Activated CD4-positive, alpha-beta T cell treated with anti-CD3 and anti-CD28 coated beads for 36 hours (primary cell): ENCODE results near the gene ZNF283. TPM values are rescaled to one million over a fixed set of nuclear protein-coding genes. Genes with fewer than 3 reads are reported as not detected.

Experiments
- ATAC-seq: fragments of 200-7000 bp; cut with Tn5 transposase; one replicate; pipeline ENCODE4 v1.10.0; 2021; ENCODE audit warnings: mild to moderate bottlenecking, moderate library complexity
- CTCF ChIA-PET: fragments of 350-600 bp; sonication (Branson Sonifier 250); formaldehyde crosslinking; loops from one replicate; lab custom pipeline; 2021; ENCODE audit warnings: antibody characterized with exemption; lab: Charles Lee
- POLR2A ChIA-PET: fragments of 350-600 bp; sonication (Branson Sonifier 250); formaldehyde crosslinking; loops from one replicate; lab custom pipeline; 2021; ENCODE audit warnings: antibody characterized with exemption, inconsistent platforms; lab: Charles Lee
- DNase-seq: peaks from one replicate; pipeline ENCODE4 v3.0.0-alpha.2; 2020
- H3K27ac Mint-ChIP-seq: one replicate; pipeline ENCODE4 v1.8.0; 2021; ENCODE audit warnings: mixed read lengths
- H3K27me3 Mint-ChIP-seq: one replicate; pipeline ENCODE4 v1.8.0; 2021; ENCODE audit warnings: mixed read lengths
- H3K36me3 Mint-ChIP-seq: one replicate; pipeline ENCODE4 v1.8.0; 2021; ENCODE audit warnings: low read depth, mixed read lengths
- H3K4me1 Mint-ChIP-seq: one replicate; pipeline ENCODE4 v1.8.0; 2021; ENCODE audit warnings: mixed read lengths
- H3K4me3 Mint-ChIP-seq: one replicate; pipeline ENCODE4 v1.8.0; 2021; ENCODE audit warnings: mild to moderate bottlenecking, moderate library complexity, mixed read lengths
- H3K9me3 Mint-ChIP-seq: one replicate; pipeline ENCODE4 v1.8.0; 2021; ENCODE audit warnings: low read depth, mixed read lengths
- intact Hi-C, 2 experiments: fragments of 100-400 bp; cut with DNase I in 1 of 2; cut with micrococcal nuclease in 1 of 2; formaldehyde crosslinking; loops; one replicate each; pipeline versions ENCODE4 v1.14.2 to v1.15.1; 2022 to 2024; cut with DNase I, micrococcal nuclease
- total RNA-seq, 2 experiments: library from RNA; stranded (reverse); gene quantifications; one replicate each; pipeline ENCODE4 v1.2.3, GENCODE V29; 2021

The ZNF283 gene
- total RNA-seq, 2 experiments from 2014 or later, result 5.4 to 6.8 TPM

DNA sequence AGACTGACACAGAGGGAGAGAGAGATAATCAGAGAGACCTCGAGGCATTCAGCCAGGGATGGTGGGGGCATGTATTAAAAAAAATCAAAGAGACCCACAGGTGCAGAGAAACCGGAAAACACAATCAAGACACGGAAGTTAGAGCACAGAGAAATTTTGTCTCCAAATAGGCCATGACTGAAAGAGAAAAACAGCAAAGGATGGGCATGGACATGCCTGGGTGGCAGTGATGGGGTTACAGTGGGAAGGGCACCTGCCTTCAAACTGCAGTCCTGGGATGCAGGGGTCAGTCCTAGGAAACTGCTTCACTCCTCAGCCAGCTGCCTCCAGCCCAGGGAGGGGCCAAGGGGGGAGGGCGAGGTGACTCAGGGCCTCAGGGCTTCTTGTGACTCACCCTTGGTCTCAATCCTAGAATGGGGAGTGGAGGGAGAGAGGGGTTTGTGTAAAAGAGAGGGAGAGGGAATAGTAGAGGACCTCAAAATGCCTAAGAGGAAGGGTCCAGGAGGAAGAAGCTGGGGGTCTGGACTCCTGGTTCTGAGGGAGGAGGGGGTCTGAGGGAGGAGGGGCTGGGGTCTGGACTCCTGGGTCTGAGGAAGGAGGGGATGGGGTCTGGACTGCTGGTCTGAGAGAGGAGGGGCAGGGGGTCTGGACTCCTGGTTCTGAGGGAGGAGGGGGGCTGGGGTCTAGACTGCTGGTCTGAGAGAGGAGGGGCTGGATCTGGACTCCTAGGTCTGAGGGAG, 42.7 kb upstream of the ZNF283 start:
- H3K4me3 Mint-ChIP-seq, result peak overlapping the region; percentile 57
- ChIA-PET POLR2A (no interaction called here), CTCF (interaction anchor here (0.6 to 1.9 kb wide), 17 partner anchors 12 to 190 kb away, joined by 3 to 32 read pairs (median 3); no protein-coding TSS in a partner anchor)
- peaks cover 8% of the 10 kb centered on the region for H3K36me3 Mint-ChIP-seq
- H3K9me3 Mint-ChIP-seq, result no peaks in the 10 kb centered on the region
- H3K27me3 Mint-ChIP-seq, result peaks cover 4% of the 10 kb centered on the region
- intact Hi-C loops, result loop anchor here (2.0 to 10.0 kb wide), 4 partner anchors 24 to 350 kb away; partner anchors contain the start of gene ETHE1 (in 2 of the 2)
- H3K27ac Mint-ChIP-seq, result peak overlapping the region; percentile 81
- DNase-seq, result peak; percentile 88
- H3K4me1 Mint-ChIP-seq, result peaks cover 43% of the 10 kb centered on the region
- ATAC-seq, result peak; percentile 42

DNA sequence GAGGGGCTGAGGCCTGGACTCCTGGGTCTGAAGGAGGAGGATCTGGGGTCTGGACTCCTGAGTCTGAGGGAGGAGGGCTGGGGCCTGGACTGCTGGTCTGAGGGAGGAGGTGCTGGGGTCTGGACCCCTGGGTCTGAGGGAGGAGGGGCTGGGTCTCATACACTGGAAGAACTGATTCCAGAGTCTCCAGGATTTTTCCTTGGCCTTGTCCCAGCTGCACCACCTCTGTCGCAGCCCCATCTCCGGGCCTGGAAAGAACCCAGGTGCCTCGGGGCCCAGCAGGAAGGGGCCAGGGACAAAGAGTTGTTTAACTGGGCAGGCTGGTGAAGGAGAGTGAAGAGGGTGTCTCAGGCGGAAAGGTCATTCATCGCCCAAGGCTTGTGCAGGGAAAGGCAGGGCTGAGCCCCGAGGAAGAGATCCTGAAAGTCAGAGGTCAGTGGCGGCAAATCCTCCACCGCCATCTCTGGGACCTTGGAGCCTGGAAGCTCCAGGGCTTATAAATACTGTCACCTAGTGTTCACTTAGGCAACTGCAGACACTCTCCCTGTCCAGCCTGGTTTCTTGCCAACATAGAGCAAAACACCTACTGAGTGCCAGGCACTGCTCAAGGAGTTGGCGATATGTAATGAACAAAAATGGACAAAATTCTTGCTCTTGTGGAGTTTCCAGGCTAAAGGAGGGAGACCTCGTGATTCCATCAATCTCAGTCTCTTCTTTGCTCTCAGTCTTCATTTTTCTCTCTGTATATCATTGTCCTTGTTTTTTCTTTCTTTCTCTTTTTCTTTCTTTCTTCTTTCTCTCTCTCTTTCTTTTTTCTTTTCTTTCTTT, 41.9 kb upstream of the ZNF283 start:
- H3K36me3 Mint-ChIP-seq, result peaks cover 4% of the 10 kb centered on the region
- H3K27ac Mint-ChIP-seq, result peak overlapping the region; percentile 81
- intact Hi-C loops, result loop anchor here (1.0 to 10.0 kb wide), 6 partner anchors 24 to 350 kb away; partner anchors contain the start of gene ETHE1 (in 2 of the 2)
- ATAC-seq (peak; percentile 11), DNase-seq (peak; percentile 76)
- CTCF ChIA-PET, result interaction anchor here (0.6 to 1.9 kb wide), 17 partner anchors 11 to 191 kb away, joined by 3 to 32 read pairs (median 3); no protein-coding TSS in a partner anchor
- POLR2A ChIA-PET, result no interaction called here
- peaks cover 39% of the 10 kb centered on the region for H3K4me1 Mint-ChIP-seq
- peak overlapping the region; percentile 57 for H3K4me3 Mint-ChIP-seq
- H3K9me3 Mint-ChIP-seq, result no peaks in the 10 kb centered on the region
- peaks cover 7% of the 10 kb centered on the region for H3K27me3 Mint-ChIP-seq

DNA sequence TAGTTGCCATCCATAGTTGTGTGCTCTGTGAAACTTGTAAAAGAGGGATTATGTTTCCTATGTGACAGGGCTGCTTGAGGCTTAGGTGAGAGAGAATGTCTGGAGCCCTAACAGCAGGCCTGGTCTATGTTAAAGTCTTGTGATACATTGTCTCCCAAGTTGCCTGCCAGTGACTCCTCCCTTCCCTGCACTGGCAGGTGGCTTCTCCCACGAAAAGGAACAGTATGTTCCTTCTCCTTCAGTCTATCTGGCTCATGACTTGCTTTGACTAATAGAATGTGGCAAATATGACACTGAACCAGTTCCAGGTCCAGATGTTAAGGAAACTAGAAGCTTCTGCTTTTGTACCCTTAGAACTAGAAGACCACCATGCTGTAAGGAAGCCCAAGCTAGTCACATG, 40.5 kb upstream of the ZNF283 start:
- ChIA-PET CTCF (interaction anchor here (0.8 to 1.8 kb wide), 7 partner anchors 9 to 44 kb away, joined by 3 to 5 read pairs (median 4); no protein-coding TSS in a partner anchor), POLR2A (no interaction called here)
- intact Hi-C loops, result loop anchor here (10.0 kb wide), 2 partner anchors 262 to 352 kb away; partner anchors contain the start of gene ETHE1 (in 1 of the 2)
- ATAC-seq (no peak), DNase-seq (no peak)
- H3K27me3 Mint-ChIP-seq, result peaks cover 11% of the 10 kb centered on the region
- peaks cover 2% of the 10 kb centered on the region for H3K36me3 Mint-ChIP-seq
- no peaks in the 10 kb centered on the region for H3K9me3 Mint-ChIP-seq
- H3K27ac Mint-ChIP-seq, result no peak overlapping the region
- H3K4me1 Mint-ChIP-seq, result peaks cover 32% of the 10 kb centered on the region
- no peak overlapping the region for H3K4me3 Mint-ChIP-seq

GRCh38 chr19:43789029-43789428, 38.1 kb upstream of the ZNF283 start:
- H3K36me3 Mint-ChIP-seq, result no peaks in the 10 kb centered on the region
- no peaks in the 10 kb centered on the region for H3K9me3 Mint-ChIP-seq
- peaks cover 12% of the 10 kb centered on the region for H3K4me1 Mint-ChIP-seq
- no peak overlapping the region for H3K27ac Mint-ChIP-seq
- ChIA-PET CTCF (no interaction called here), POLR2A (interaction anchor here (1.0 kb wide), 1 partner anchor 24 kb away, joined by 3 read pairs; no protein-coding TSS in a partner anchor)
- intact Hi-C loops, result loop anchor here (10.0 kb wide), 2 partner anchors 264 to 354 kb away; partner anchors contain the start of gene ETHE1 (in 1 of the 2)
- DNase-seq (peak; percentile 35), ATAC-seq (no peak)
- H3K4me3 Mint-ChIP-seq, result no peak overlapping the region
- peaks cover 14% of the 10 kb centered on the region for H3K27me3 Mint-ChIP-seq

- intact Hi-C loops, result no loop called here
- peaks cover 15% of the 10 kb centered on the region for H3K27me3 Mint-ChIP-seq
- no peaks in the 10 kb centered on the region for H3K9me3 Mint-ChIP-seq
- no peak overlapping the region for H3K4me3 Mint-ChIP-seq
- ChIA-PET POLR2A (interaction anchor here (0.5 kb wide), 1 partner anchor 262 kb away, joined by 8 read pairs; no protein-coding TSS in a partner anchor), CTCF (no interaction called here)
- no peaks in the 10 kb centered on the region for H3K36me3 Mint-ChIP-seq
- ATAC-seq, result no peak
- no peaks in the 10 kb centered on the region for H3K4me1 Mint-ChIP-seq
- H3K27ac Mint-ChIP-seq, result no peak overlapping the region
- no peak for DNase-seq
Observed at GRCh38 chr19:43790587-43790986, 36.5 kb upstream of the ZNF283 start.

- Mint-ChIP-seq H3K27me3 (peaks cover 26% of the 10 kb centered on the region), H3K36me3 (no peaks in the 10 kb centered on the region), H3K4me1 (peaks cover 14% of the 10 kb centered on the region), H3K27ac (no peak overlapping the region), H3K9me3 (no peaks in the 10 kb centered on the region), H3K4me3 (peak overlapping the region; percentile 30)
- intact Hi-C loops, result no loop called here
- ChIA-PET CTCF (interaction anchor here (0.6 to 1.7 kb wide), 7 partner anchors 12 to 843 kb away, joined by 3 to 6 read pairs (median 3); partner anchors contain the start of gene PLAUR), POLR2A (interaction anchor here (0.5 kb wide), 1 partner anchor 20 kb away, joined by 3 read pairs; no protein-coding TSS in a partner anchor)
- no peak for ATAC-seq
- DNase-seq, result no peak
Observed at GRCh38 chr19:43797118-43797517, 30.0 kb upstream of the ZNF283 start.

- POLR2A ChIA-PET, result interaction anchor here (0.5 kb wide), 1 partner anchor 20 kb away, joined by 3 read pairs; no protein-coding TSS in a partner anchor
- ATAC-seq (no peak), DNase-seq (no peak)
- CTCF ChIA-PET, result interaction anchor here (0.6 to 1.7 kb wide), 4 partner anchors 12 to 204 kb away, joined by 3 to 6 read pairs (median 4); partner anchors contain the start of gene PLAUR
- intact Hi-C loops, result no loop called here
- Mint-ChIP-seq H3K4me1 (peaks cover 14% of the 10 kb centered on the region), H3K4me3 (no peak overlapping the region), H3K9me3 (no peaks in the 10 kb centered on the region), H3K27me3 (peaks cover 26% of the 10 kb centered on the region), H3K36me3 (no peaks in the 10 kb centered on the region), H3K27ac (no peak overlapping the region)
Observed at GRCh38 chr19:43797556-43797955, 29.6 kb upstream of the ZNF283 start.

- H3K27me3 Mint-ChIP-seq, result peaks cover 26% of the 10 kb centered on the region
- no peaks in the 10 kb centered on the region for H3K9me3 Mint-ChIP-seq
- peak overlapping the region; percentile 38 for H3K27ac Mint-ChIP-seq
- CTCF ChIA-PET, result no interaction called here
- no peaks in the 10 kb centered on the region for H3K36me3 Mint-ChIP-seq
- intact Hi-C loops, result no loop called here
- DNase-seq, result no peak
- POLR2A ChIA-PET, result no interaction called here
- H3K4me3 Mint-ChIP-seq, result peak overlapping the region; percentile 69
- ATAC-seq, result peak; percentile 14
- peaks cover 14% of the 10 kb centered on the region for H3K4me1 Mint-ChIP-seq
Observed at GRCh38 chr19:43798026-43798545, 29.0 kb upstream of the ZNF283 start.

DNA sequence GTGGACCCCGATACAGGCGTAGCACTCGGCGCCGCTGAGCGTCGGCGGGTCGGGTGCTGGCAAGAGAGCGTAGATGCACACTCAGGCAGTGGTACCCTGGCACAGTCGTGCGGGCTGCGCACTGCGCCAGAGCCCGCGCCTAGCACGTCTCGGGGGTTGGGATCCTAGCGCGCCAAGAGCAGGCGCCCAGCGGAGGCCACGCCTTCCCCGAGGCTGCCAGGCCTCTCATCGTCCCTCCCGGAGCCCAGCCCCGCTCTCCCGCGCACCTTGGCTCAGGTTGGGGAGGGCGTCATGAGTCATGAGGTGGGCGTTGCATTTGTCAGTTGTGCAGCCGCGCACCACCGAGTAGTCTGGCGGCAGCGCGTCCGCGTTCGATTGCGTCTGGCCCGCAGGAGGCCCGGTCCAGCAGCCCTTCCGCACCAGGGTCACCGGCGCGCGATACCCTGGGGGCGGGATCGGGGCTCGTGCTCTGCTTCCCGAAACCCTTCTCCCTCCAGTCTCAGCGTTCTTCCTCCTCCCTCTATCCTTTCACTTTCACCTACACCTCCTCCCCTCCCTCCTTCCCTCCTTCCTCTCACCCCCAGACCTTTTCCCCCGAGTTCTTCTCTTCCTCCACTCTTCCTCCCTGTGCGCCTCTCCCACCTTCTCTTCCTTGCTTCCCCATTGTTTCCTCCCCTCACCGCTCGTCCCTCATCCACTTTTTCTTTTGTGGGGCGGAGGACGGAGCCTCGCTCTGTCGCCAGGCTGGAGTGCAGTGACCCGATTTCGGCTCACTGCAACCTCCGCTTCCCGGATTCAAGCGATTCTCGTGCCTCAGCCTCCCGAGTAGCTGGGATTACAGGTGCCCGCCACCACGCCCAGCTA, 28.3 kb upstream of the ZNF283 start:
- peak; percentile 95 for ATAC-seq
- ChIA-PET POLR2A (no interaction called here), CTCF (interaction anchor here (1.0 to 1.3 kb wide), 3 partner anchors 11 to 53 kb away, joined by 3 to 8 read pairs (median 3); no protein-coding TSS in a partner anchor)
- Mint-ChIP-seq H3K4me1 (peaks cover 14% of the 10 kb centered on the region), H3K27ac (peak overlapping the region; percentile 38), H3K36me3 (no peaks in the 10 kb centered on the region), H3K9me3 (no peaks in the 10 kb centered on the region), H3K4me3 (peak overlapping the region; percentile 69), H3K27me3 (peaks cover 26% of the 10 kb centered on the region)
- intact Hi-C loops, result no loop called here
- peak; percentile 84 for DNase-seq
